C1 segment of cervical spinal cord (tissue), 14 donors: ENCODE measurements around the gene ESYT3.
"Not testable (repeated sequence)": the region's sequence is repeated elsewhere in the genome, so short reads cannot be mapped to it uniquely, and the experiment has no call there.

Source experiments
- DNase-seq, 14 donors: peaks; one replicate each; lab custom pipeline; 2025; lab: John Stamatoyannopoulos, UW

Gene ESYT3

DNA sequence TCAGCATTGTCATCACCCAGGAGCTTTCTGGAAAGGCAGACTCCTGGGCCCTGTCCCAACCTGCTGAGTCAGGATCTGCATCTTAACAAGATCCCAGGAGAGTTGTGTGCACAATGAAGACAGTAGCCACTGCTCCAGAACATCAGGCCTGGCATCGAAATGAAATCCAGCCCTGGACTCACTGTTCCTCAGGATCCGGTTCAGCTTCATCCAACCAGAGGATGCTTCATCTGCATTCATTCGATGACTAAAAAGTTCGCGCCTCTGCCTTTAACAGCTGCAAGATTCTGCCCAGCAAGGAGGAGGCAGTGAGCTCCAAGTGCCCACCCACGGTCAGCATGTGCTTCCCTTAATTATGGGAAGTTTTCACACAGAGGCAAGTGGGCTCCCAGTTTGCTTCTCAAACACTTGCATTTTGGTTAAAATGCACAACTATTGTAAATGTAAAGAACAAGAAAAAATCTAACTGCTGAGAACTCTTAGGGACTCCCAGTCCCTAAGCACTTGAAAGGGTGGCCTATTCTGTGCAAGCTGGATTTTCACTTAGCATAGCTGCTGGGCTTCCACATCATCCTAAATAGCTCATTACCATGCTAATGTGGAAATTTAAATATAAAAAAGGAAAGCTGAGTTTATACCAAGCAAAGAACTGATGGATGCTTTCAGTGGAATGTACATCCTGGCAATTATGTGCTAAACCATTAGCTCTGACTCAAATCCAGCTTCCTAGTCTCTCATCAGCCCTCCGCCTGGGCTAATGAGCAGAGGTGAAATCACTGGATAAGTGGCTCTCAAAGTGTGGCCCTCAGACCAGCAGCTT lies 25.5 kb upstream of the ESYT3 start:
- peak in 2 of 14 donors; percentile 29 to 65 for DNase-seq

- DNase-seq, result no peak
Observed at GRCh38 chr3:138412821-138413551, 21.4 kb upstream of the ESYT3 start.

GRCh38 chr3:138416236-138416635 lies 18.2 kb upstream of the ESYT3 start:
- not testable (repeated sequence) for DNase-seq

- peak in 12 of 14 donors; percentile 7 to 61 (median 43) for DNase-seq
Observed at GRCh38 chr3:138417559-138417982, 16.8 kb upstream of the ESYT3 start.

- DNase-seq, result no peak
Observed at GRCh38 chr3:138418601-138419206, 15.7 kb upstream of the ESYT3 start.

GRCh38 chr3:138423316-138423715 lies 11.1 kb upstream of the ESYT3 start:
- DNase-seq, result no peak

DNA sequence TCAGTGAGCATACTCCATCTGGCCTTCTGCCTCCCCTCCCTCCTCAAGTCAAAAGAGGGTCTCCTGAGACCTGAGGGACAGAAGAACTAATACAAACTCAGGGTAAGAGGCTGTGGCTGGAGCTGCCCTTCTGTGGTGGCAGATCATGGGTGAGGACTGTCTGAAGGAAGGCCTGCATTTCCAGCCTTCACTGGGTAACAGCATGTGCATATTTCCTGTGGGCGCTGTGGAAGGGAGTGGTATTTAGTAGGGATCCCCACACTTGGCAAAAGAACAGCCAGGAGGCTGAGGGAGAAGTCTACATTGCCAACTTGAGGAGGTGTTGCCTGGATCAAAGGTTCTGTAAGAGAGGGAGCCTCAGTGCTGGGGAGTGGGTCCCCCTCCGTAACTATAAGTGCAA lies 10.1 kb upstream of the ESYT3 start:
- DNase-seq, result no peak

GRCh38 chr3:138426211-138426610 lies 8.2 kb upstream of the ESYT3 start:
- DNase-seq, result no peak

- not testable (repeated sequence) for DNase-seq
Observed at GRCh38 chr3:138426754-138427153, 7.7 kb upstream of the ESYT3 start.

GRCh38 chr3:138429665-138430064 lies 4.8 kb upstream of the ESYT3 start:
- DNase-seq, result no peak

DNA sequence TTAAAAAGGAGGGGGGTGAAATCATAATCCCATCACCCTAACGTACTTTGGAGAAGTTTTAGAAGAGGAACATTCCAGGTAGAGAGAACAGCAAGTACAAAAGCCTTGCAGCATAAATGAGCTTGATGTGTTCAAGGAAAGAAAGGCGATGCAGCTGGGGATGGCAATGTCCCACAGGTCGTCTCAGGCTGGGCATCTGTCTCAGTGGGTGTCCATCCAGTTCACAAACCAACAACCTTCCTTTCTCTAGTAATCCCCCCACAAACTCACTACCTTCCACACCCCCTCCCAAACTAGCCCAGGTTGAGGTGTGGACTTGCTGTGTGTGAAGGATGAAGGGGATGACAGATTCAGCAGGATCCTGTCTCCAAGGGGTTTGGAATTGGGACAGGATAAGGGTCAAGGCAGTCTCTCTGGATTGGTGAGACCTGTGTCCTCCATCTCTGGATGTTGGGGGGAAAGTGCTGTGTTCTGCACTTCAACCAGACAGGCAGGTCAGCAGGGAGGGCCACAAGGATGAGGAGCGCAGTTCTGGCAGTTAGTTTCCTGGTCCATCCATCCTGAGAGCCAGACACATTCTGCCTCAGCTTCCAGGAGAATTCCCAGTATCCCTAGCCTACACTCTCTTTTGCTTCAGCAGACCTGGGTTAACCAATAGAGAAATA lies 1.7 kb upstream of the ESYT3 start:
- DNase-seq, result no peak

- no peak for DNase-seq
Observed at GRCh38 chr3:138433892-138434275, 532 bp upstream of the ESYT3 start.

GRCh38 chr3:138434875-138435772 lies 708 bp downstream of the ESYT3 start:
- DNase-seq, result no peak

- DNase-seq, result no peak
Observed at GRCh38 chr3:138435840-138436239, 1.4 kb downstream of the ESYT3 start.

- no peak for DNase-seq
Observed at GRCh38 chr3:138437281-138437680, 2.9 kb downstream of the ESYT3 start.

- peak in 1 of 14 donors; percentile 16 for DNase-seq
Observed at GRCh38 chr3:138438896-138439295, 4.5 kb downstream of the ESYT3 start.

GRCh38 chr3:138439646-138440045 lies 5.2 kb downstream of the ESYT3 start:
- DNase-seq, result no peak

DNA sequence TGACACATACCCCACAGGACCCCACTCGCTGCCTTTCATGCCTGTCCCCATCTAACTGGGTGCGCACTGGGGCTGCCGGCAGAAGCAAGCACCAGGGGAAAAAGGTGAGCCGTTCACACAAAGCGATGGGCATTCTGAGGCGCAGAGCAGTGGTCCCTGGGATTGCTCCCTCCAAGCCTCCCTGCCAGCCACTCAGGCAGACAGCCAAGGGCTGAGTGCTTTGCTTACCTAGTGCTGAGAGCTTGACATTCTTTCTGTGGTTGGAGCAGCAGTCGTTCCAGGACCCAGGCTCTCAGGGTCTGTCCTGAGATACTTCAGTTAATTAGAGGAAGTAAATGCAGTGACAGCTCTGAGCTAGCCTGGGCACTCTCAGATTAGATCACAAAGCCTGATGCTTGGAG lies 5.7 kb downstream of the ESYT3 start:
- DNase-seq, result no peak

DNA sequence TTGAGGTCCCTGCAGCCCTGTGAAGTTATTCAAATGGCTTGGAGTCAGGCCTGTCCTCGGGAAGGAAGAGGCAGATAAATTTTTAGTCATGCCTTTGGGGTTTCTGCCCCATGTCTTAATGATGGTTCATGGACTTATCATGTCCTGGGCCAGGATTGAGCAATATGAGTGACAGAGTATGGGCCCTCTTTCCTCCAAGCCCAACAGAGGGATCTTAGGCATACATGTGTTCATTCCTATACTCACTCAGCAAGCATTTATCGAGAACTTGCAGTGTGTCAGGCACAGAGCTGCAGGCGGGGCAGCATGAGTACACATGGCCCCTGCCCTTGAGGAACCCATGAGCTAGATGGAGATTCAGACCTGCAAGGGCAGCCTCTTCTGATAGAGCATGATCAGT lies 6.2 kb downstream of the ESYT3 start:
- DNase-seq, result no peak

- no peak for DNase-seq
Observed at GRCh38 chr3:138441256-138441655, 6.8 kb downstream of the ESYT3 start.

GRCh38 chr3:138441742-138442141 lies 7.3 kb downstream of the ESYT3 start:
- DNase-seq, result no peak
